ENCODE results near the gene ATP10D. TPM values are rescaled to one million over a fixed set of nuclear protein-coding genes. Genes with fewer than 3 reads are reported as not detected.
"Not testable (repeated sequence)": the region's sequence is repeated elsewhere in the genome, so short reads cannot be mapped to it uniquely, and the experiment has no call there.

Gene ATP10D
- total and polyA plus RNA-seq, 12 donors, result 2.8 to 15.7 (median 8.6) TPM

DNA sequence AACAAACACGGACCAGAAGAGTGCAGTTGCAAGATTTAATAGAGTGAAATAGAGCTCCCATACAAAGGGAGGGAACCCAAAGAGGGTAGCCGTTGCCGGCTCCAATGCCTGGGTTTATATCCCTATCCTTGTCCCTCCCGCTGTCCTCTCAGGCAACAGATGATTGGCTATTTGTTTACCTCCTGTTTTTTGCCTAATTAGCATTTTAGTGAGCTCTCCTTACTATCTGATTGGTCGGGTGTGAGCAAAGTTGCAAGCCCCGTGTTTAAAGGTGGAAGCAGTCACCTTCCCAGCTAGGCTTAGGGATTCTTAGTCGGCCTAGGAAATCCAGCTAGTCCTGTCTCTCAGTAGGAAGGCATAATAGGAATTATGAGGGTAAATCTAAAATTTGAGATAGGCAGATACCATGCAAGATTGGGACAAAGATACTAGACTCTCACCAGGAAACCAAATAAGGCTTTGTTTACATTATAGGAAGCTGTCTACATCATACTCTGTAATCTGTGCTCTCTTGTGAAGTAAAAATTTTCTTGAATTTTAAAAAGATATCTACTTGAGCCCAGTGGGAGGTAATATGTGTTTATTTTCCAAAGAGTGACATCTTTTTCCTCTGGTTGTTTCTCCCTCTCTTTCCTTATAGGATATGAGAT, 65.9 kb downstream of the ATP10D start:
- Histone ChIP-seq H3K4me3 (no peak overlapping the region), H3K27ac (no peak overlapping the region), H3K27me3 (no peaks in the 10 kb centered on the region), H3K36me3 (peaks cover 0 to 100% (median 40%) of the 10 kb centered on the region in 9 donors), H3K4me1 (no peaks in the 10 kb centered on the region), H3K9me3 (no peaks in the 10 kb centered on the region)
- intact Hi-C loops (cut with DNase I), result no loop called here
- TF ChIP-seq, protein P1, sequence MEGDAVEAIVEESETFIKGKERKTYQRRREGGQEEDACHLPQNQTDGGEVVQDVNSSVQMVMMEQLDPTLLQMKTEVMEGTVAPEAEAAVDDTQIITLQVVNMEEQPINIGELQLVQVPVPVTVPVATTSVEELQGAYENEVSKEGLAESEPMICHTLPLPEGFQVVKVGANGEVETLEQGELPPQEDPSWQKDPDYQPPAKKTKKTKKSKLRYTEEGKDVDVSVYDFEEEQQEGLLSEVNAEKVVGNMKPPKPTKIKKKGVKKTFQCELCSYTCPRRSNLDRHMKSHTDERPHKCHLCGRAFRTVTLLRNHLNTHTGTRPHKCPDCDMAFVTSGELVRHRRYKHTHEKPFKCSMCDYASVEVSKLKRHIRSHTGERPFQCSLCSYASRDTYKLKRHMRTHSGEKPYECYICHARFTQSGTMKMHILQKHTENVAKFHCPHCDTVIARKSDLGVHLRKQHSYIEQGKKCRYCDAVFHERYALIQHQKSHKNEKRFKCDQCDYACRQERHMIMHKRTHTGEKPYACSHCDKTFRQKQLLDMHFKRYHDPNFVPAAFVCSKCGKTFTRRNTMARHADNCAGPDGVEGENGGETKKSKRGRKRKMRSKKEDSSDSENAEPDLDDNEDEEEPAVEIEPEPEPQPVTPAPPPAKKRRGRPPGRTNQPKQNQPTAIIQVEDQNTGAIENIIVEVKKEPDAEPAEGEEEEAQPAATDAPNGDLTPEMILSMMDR (IDR thresholded peaks at IDR 0.05), result no peak
- no peak for DNase-seq
- 93 to 95% methylated on average over 7 of the region's 7 CpGs for WGBS, 2 donors
- no peak for ATAC-seq

DNA sequence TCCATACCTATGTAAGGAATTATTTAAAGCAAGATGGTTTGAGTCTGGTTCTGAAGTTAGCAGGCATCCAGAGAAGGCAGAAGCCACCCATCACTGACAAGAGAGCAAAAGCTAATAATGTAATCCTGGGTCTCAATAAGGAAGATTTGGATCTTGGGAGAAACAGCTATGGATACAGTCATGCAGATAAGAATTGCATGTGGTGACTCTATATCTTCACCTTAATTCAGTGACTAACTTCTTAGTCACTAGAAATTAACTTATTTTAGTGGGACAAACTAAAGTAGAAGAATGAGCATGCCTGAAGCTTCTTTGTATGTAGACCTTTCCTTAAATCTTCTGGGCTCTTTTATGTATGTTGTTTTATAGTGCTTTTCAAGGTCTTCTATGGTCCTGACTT, 66.6 kb downstream of the ATP10D start:
- no peaks in the 10 kb centered on the region for H3K4me1 ChIP-seq
- TF ChIP-seq, protein P1 (IDR thresholded peaks at IDR 0.05), result no peak
- no peak overlapping the region for H3K4me3 ChIP-seq
- no peaks in the 10 kb centered on the region for H3K27me3 ChIP-seq
- no peak overlapping the region for H3K27ac ChIP-seq
- H3K9me3 ChIP-seq, result no peaks in the 10 kb centered on the region
- DNase-seq, result no peak
- ATAC-seq, result no peak
- intact Hi-C loops (cut with DNase I), result no loop called here
- H3K36me3 ChIP-seq, result peaks cover 0 to 97% (median 34%) of the 10 kb centered on the region in 9 donors

DNA sequence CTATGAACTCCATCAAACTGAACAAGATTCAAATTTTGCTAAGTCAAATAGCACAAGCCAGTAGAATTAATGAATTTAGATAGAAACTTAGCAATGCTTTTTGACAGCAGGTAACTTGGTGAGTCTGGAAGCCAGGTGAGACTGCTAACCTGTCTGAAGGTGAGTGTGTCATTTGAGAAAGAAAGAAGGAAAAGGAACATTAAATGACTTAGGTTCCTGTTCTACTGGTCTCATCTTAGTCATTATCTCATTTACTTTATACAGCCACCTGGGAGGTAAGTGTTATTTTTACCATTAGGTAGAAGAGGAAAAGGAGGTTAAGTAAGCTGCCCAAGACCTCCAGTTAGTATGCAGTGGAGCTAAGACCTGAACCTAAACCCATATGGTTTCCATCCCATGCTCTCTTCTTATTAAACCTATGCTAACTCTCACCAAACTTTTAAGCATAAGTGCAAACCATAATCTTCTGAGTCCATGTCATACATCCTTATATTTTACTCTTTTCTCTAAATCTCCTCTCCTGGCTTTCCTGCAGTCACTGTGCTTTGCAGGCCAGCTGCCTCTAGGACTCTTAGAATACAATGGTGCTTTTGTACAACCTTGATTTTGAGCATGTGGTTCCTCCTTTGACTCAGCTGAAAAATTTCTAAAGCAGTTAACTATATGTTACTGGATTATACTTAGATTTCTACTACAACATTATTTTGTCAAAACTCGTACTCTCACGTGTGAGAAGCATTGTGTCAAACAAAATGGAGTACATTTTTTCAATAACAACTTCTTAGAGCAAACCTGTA, 68.5 kb downstream of the ATP10D start:
- Histone ChIP-seq H3K27me3 (no peaks in the 10 kb centered on the region), H3K4me3 (no peak overlapping the region), H3K4me1 (no peaks in the 10 kb centered on the region), H3K9me3 (no peaks in the 10 kb centered on the region), H3K36me3 (peaks cover 0 to 94% (median 24%) of the 10 kb centered on the region in 9 donors), H3K27ac (no peak overlapping the region)
- TF ChIP-seq, protein P1 (IDR thresholded peaks at IDR 0.05), result no peak
- DNase-seq (no peak), ATAC-seq (no peak)
- intact Hi-C loops (cut with DNase I), result no loop called here
- WGBS, 2 donors, result 77 to 86% methylated on average over 2 of the region's 2 CpGs

DNA sequence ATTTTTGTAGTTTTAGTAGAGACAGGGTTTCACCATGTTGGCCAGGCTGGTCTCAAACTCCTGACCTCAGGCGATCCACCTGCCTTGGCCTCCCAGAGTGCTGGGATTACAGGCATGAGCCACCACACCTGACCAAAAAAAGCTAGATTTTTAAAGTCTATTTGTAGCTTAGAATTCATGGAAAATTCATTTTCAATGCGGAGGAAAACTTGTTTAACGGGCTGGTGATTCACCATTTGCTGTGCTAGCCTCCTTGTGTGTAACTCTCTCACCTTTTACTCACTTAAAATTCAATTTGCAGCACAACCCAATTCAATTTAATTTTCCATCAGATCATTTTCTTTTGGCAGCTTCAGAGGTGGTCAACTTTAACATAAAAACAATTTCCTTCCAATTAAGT, 70.8 kb downstream of the ATP10D start:
- H3K9me3 ChIP-seq; H3K4me1 ChIP-seq; H3K4me3 ChIP-seq; H3K27me3 ChIP-seq; ATAC-seq; H3K27ac ChIP-seq; DNase-seq; intact Hi-C loops (cut with DNase I): not testable (repeated sequence)
- H3K36me3 ChIP-seq, result peaks cover 0 to 94% (median 16%) of the 10 kb centered on the region in 9 donors
- WGBS, 2 donors, result 80 to 98% methylated on average over 3 of the region's 3 CpGs

DNA sequence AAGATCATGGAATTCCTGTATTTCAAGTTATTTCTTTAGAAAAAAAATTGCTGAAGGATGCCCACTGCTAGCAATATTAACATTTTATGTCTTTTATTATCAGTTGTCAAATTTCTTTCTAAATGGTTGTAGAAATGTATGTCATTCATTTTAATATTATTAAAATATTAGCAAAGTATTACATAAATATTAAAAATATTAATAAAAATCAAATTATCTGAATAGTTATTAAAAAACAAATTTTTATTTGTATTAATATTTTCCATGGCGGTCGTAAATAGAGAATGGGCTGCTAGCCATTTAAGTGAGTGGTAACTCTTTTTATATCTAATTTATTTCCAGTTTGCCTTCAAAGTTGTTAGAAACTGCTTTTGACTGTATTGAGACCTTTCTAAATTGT, 72.2 kb downstream of the ATP10D start:
- no peak overlapping the region for H3K27ac ChIP-seq
- H3K4me1 ChIP-seq, result no peaks in the 10 kb centered on the region
- H3K27me3 ChIP-seq, result no peaks in the 10 kb centered on the region
- intact Hi-C loops (cut with DNase I), result no loop called here
- ATAC-seq (no peak), DNase-seq (no peak)
- no peaks in the 10 kb centered on the region for H3K9me3 ChIP-seq
- TF ChIP-seq, protein P1 (IDR thresholded peaks at IDR 0.05), result no peak
- WGBS, 2 donors, result 97 to 98% methylated on average over 2 of the region's 2 CpGs
- H3K36me3 ChIP-seq, result peaks cover 0 to 94% (median 16%) of the 10 kb centered on the region in 9 donors
- H3K4me3 ChIP-seq, result no peak overlapping the region
